ENCODE measurements around the gene RRP12. TPM values are rescaled to one million over a fixed set of nuclear protein-coding genes. Genes with fewer than 3 reads are reported as not detected.

The RRP12 gene
- total and polyA plus RNA-seq, 9 of the 15 experiments (the other 6 are each of a cell fraction or from before 2014, with no cell fraction given), result 4.6 to 68.2 (median 21.8) TPM

DNA sequence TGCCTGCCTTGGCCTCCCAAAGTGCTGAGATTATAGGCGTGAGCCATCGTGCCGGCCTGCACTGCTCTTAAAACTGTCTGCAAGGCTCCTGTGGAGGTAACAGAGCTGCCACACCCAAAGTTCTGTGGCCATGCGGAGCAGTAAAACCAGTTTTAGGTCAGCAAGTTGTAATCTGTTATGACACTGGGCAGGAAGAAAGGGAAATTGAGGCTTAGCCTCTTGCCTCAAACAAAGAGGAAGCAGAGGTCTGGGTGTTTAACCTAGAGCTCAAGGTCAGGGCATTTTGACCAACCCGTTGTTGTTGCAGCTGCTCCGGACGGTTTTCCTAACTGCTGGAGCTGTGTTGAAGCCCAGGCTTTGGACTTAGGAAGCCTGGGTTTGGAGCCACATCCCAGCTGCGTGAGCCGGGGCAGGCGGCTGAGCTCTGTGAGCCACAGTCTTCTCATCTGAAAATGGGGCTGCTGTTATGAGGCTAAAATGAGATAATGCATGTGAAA is 7.4 kb upstream of the RRP12 start:
- no peak overlapping the region for H3K4me2 ChIP-seq (ENCODE audit: insufficient read depth, low read length)
- ChIA-PET POLR2A (interaction anchor here (0.7 kb wide), 1 partner anchor 23 kb away, joined by 3 read pairs; no protein-coding TSS in a partner anchor), CTCF (ENCODE audit: low intra/inter-chr PET ratio) (no interaction called here)
- H3K36me3 ChIP-seq (ENCODE audit: control insufficient read depth, insufficient read depth, low read length), result no peaks in the 10 kb centered on the region
- no peak overlapping the region for H3K4me3 ChIP-seq
- peak overlapping the region in 1 of 2 experiments; percentile 58; a peak in 1 of 4 replicates for H3K9ac ChIP-seq (ENCODE audit: insufficient read depth in 1 of 2, low read depth in 2 of 2, low read length in 2 of 2)
- in situ Hi-C loops (cut with MboI) (no loop called here), intact Hi-C loops (cut with micrococcal nuclease) (loop anchor here (5.0 kb wide), 1 partner anchor 144 kb away; no protein-coding TSS in a partner anchor)
- FAIRE-seq (no peak), ATAC-seq (no peak), DNase-seq (ENCODE audit: extremely low read depth in 1 of 4, low spot score in 3 of 4) (no peak)
- no peaks in the 10 kb centered on the region for H3K9me1 ChIP-seq (ENCODE audit: control insufficient read depth, insufficient read depth, low read length)
- H3K9me3 ChIP-seq (replicated peaks; ENCODE audit: control insufficient read depth, insufficient read depth, low read depth, low read length), result no peaks in the 10 kb centered on the region
- H3K4me1 ChIP-seq (replicated peaks in 1 of 2; ENCODE audit: control insufficient read depth in 2 of 2, insufficient read depth in 2 of 2, low read length in 2 of 2), result peaks cover 18 to 22% of the 10 kb centered on the region in 2 experiments; a peak in 3 of 5 replicates
- H3K79me2 ChIP-seq (ENCODE audit: control insufficient read depth, insufficient read depth, low read length), result no peaks in the 10 kb centered on the region
- H2AFZ ChIP-seq (ENCODE audit: low read depth, low read length), result peak overlapping the region; percentile 74
- H3K27ac ChIP-seq (ENCODE audit: extremely low read depth, low read depth, low read length), result no peak overlapping the region
- no peaks in the 10 kb centered on the region for H3K27me3 ChIP-seq (ENCODE audit: control insufficient read depth in 2 of 2, insufficient read depth in 2 of 2, low read length in 2 of 2)
- no peaks in the 10 kb centered on the region for H4K20me1 ChIP-seq (replicated peaks; ENCODE audit: control insufficient read depth, insufficient read depth, low read length)
- no TSS peak for BruUV-seq (replicated peaks)
- WGBS (ENCODE audit: insufficient coverage, low coverage, missing lambda C conversion rate), result 58% methylated on average over 7 of the region's 10 CpGs
- 0 out of 2 replicates have a peak, but pooled peaks have one; percentile 18 for TF ChIP-seq ESRRA (IDR thresholded peaks at IDR 0.05; ENCODE audit: borderline replicate concordance, low read depth)
- TF ChIP-seq, protein P1, sequence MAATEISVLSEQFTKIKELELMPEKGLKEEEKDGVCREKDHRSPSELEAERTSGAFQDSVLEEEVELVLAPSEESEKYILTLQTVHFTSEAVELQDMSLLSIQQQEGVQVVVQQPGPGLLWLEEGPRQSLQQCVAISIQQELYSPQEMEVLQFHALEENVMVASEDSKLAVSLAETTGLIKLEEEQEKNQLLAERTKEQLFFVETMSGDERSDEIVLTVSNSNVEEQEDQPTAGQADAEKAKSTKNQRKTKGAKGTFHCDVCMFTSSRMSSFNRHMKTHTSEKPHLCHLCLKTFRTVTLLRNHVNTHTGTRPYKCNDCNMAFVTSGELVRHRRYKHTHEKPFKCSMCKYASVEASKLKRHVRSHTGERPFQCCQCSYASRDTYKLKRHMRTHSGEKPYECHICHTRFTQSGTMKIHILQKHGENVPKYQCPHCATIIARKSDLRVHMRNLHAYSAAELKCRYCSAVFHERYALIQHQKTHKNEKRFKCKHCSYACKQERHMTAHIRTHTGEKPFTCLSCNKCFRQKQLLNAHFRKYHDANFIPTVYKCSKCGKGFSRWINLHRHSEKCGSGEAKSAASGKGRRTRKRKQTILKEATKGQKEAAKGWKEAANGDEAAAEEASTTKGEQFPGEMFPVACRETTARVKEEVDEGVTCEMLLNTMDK (IDR thresholded peaks at IDR 0.05; ENCODE audit: borderline replicate concordance, insufficient read depth, low read depth, low read length, poor library complexity, severe bottlenecking), result no peak

Measured in K562 (cell line).